Measurements from ENCODE around the gene ZFP28. TPM values are rescaled to one million over a fixed set of nuclear protein-coding genes. Genes with fewer than 3 reads are reported as not detected.

Gene ZFP28
- total and polyA plus RNA-seq, 2 donors (not counting 3 experiments of a cell fraction or from before 2014, with no cell fraction given), result 1.8 to 5.4 TPM

- Histone ChIP-seq H3K4me3 (replicated peaks in 1 of 3; ENCODE audit: insufficient read depth in 1 of 3, low read depth in 1 of 3, low read length in 3 of 3) (peak within 1 kb of the TSS; percentile 44 to 78 (median 61)), H3K4me2 (ENCODE audit: insufficient read depth, low read length) (peak within 1 kb of the TSS; percentile 86), H3K4me1 (ENCODE audit: control insufficient read depth, extremely low read depth, insufficient read depth, low read length) (peaks cover 3% of the 10 kb centered on the region), H3K9ac (replicated peaks; ENCODE audit: extremely low read depth, insufficient read depth, low read length) (peak within 1 kb of the TSS; percentile 80), H3K9me1 (replicated peaks; ENCODE audit: control insufficient read depth, extremely low read depth, insufficient read depth, low read length) (no peaks in the 10 kb centered on the region), H3K36me3 (ENCODE audit: control insufficient read depth in 2 of 2, extremely low read depth in 1 of 2, insufficient read depth in 2 of 2, low read length in 2 of 2) (no peaks in the 10 kb centered on the region), H4K20me1 (replicated peaks; ENCODE audit: control insufficient read depth, extremely low read depth, insufficient read depth, low read length) (no peaks in the 10 kb centered on the region), H3K79me2 (ENCODE audit: control insufficient read depth, insufficient read depth, low read length) (no peaks in the 10 kb centered on the region), H3K27me3 (ENCODE audit: control insufficient read depth in 2 of 2, insufficient read depth in 2 of 2, low read length in 2 of 2) (no peaks in the 10 kb centered on the region), H3K27ac (ENCODE audit: insufficient read depth, low read depth, low read length) (peak within 1 kb of the TSS; percentile 70), H3K9me3 (replicated peaks; ENCODE audit: control insufficient read depth, insufficient read depth, low read length) (no peaks in the 10 kb centered on the region), H2AFZ (ENCODE audit: low read depth, low read length) (peak within 1 kb of the TSS; percentile 98)
- CTCF ChIA-PET, result no interaction called here
- POLR2A ChIA-PET, result no interaction called here
- dilution Hi-C loops (cut with MboI; ENCODE audit: extremely low pct_ligation_motif_present, low sequenced_read_pairs) (no loop called here), intact Hi-C loops (cut with micrococcal nuclease) (loop anchor here (1.0 kb wide), 4 partner anchors 29 to 103 kb away; partner anchors contain the start of genes ZFP28, ZNF470 and ZNF583)
- DNase-seq (ENCODE audit: low read depth, low spot score), result peak; percentile 99
- TF ChIP-seq MAX (IDR thresholded peaks at IDR 0.05; ENCODE audit: insufficient read depth, insufficient read length), result peak; percentile 35
- TF ChIP-seq POLR2AphosphoS5 (IDR thresholded peaks at IDR 0.05; ENCODE audit: insufficient read depth, low read depth, low read length), result no peak
- FAIRE-seq, result peak; percentile 97
- BruUV-seq (replicated peaks), result no TSS peak
Measured at GRCh38 chr19:56507446-56508289, 31.1 kb upstream of the ZFP28 start, which contains the start of gene ZNF471. TSS of gene ZNF471 (plus strand) at chr19:56507855. CDS start at chr19:56511572, 3,717 bp downstream.

GRCh38 chr19:56508290-56508778 is 30.4 kb upstream of the ZFP28 start:
- H3K27ac ChIP-seq (ENCODE audit: insufficient read depth, low read depth, low read length), result no peak overlapping the region
- no peaks in the 10 kb centered on the region for H4K20me1 ChIP-seq (replicated peaks; ENCODE audit: control insufficient read depth, extremely low read depth, insufficient read depth, low read length)
- peak overlapping the region; percentile 44 to 78 (median 61) for H3K4me3 ChIP-seq (replicated peaks in 1 of 3; ENCODE audit: insufficient read depth in 1 of 3, low read depth in 1 of 3, low read length in 3 of 3)
- intact Hi-C loops (cut with micrococcal nuclease), result loop anchor here (1.0 kb wide), 1 partner anchor 59 kb away; the partner anchor contains the start of gene ZNF470
- no TSS peak for BruUV-seq (replicated peaks)
- H3K9ac ChIP-seq (replicated peaks; ENCODE audit: extremely low read depth, insufficient read depth, low read length), result peak overlapping the region; percentile 80
- no peak for FAIRE-seq
- dilution Hi-C loops (cut with MboI; ENCODE audit: extremely low pct_ligation_motif_present, low sequenced_read_pairs), result no loop called here
- H3K36me3 ChIP-seq (ENCODE audit: control insufficient read depth in 2 of 2, extremely low read depth in 1 of 2, insufficient read depth in 2 of 2, low read length in 2 of 2), result no peaks in the 10 kb centered on the region
- H3K9me3 ChIP-seq (replicated peaks; ENCODE audit: control insufficient read depth, insufficient read depth, low read length), result no peaks in the 10 kb centered on the region
- H3K79me2 ChIP-seq (ENCODE audit: control insufficient read depth, insufficient read depth, low read length), result no peaks in the 10 kb centered on the region
- TF ChIP-seq CTCF (IDR thresholded peaks at IDR 0.05; ENCODE audit: extremely low read depth in 1 of 2, insufficient read depth in 1 of 2, low read depth in 1 of 2, low read length in 2 of 2), result no peak
- TF ChIP-seq EZH2 (IDR thresholded peaks at IDR 0.05; ENCODE audit: borderline replicate concordance, low read depth, low read length, severe bottlenecking), result no peak
- TF ChIP-seq JUN (IDR thresholded peaks at IDR 0.05; ENCODE audit: borderline replicate concordance, insufficient read depth, insufficient read length, low read depth), result no peak
- no peak for TF ChIP-seq FOS (IDR thresholded peaks at IDR 0.05; ENCODE audit: borderline replicate concordance, insufficient read depth, low read length)
- TF ChIP-seq MYC (IDR thresholded peaks at IDR 0.05; ENCODE audit: low read depth, low read length), result no peak
- TF ChIP-seq POLR2AphosphoS5 (IDR thresholded peaks at IDR 0.05; ENCODE audit: insufficient read depth, low read depth, low read length), result no peak
- TF ChIP-seq GATA2 (IDR thresholded peaks at IDR 0.05; ENCODE audit: insufficient read depth, insufficient read length, low read depth, low read length), result no peak
- TF ChIP-seq POLR2A (IDR thresholded peaks at IDR 0.05; ENCODE audit: low read depth, low read length), result no peak
- TF ChIP-seq MAX (IDR thresholded peaks at IDR 0.05; ENCODE audit: insufficient read depth, insufficient read length), result no peak
- peak overlapping the region; percentile 86 for H3K4me2 ChIP-seq (ENCODE audit: insufficient read depth, low read length)
- peaks cover 3% of the 10 kb centered on the region for H3K4me1 ChIP-seq (ENCODE audit: control insufficient read depth, extremely low read depth, insufficient read depth, low read length)
- no peaks in the 10 kb centered on the region for H3K9me1 ChIP-seq (replicated peaks; ENCODE audit: control insufficient read depth, extremely low read depth, insufficient read depth, low read length)
- H2AFZ ChIP-seq (ENCODE audit: low read depth, low read length), result peak overlapping the region; percentile 98
- DNase-seq (ENCODE audit: low read depth, low spot score), result no peak
- no peaks in the 10 kb centered on the region for H3K27me3 ChIP-seq (ENCODE audit: control insufficient read depth in 2 of 2, insufficient read depth in 2 of 2, low read length in 2 of 2)
- CTCF ChIA-PET, result no interaction called here
- POLR2A ChIA-PET, result no interaction called here
